Activated T-helper 17 cell treated with anti-CD3 and anti-CD28 coated beads, Interleukin-2, amount 50 U/mL, for 72 hours (primary cell): ENCODE data around the gene SPNS1. TPM values are rescaled to one million over a fixed set of nuclear protein-coding genes. Genes with fewer than 3 reads are reported as not detected.
"Not testable (repeated sequence)": the region's sequence is repeated elsewhere in the genome, so short reads cannot be mapped to it uniquely, and the experiment has no call there.

ENCODE experiments used
- ATAC-seq: fragments of 150-1000 bp; cut with Tn5 transposase; replicated peaks from 2 replicates; pipeline ENCODE4 v1.10.0; 2021; ENCODE audit warnings: mild to moderate bottlenecking, moderate library complexity
- H3K27ac Mint-ChIP-seq: one replicate; pipeline ENCODE4 v1.8.0; 2022; ENCODE audit warnings: mixed read lengths
- H3K27me3 Mint-ChIP-seq: one replicate; pipeline ENCODE4 v1.8.0; 2022; ENCODE audit warnings: mixed read lengths
- H3K36me3 Mint-ChIP-seq: one replicate; pipeline ENCODE4 v1.8.0; 2022; ENCODE audit warnings: low read depth, mild to moderate bottlenecking, mixed read lengths
- H3K4me1 Mint-ChIP-seq: one replicate; pipeline ENCODE4 v1.8.0; 2022; ENCODE audit warnings: mixed read lengths
- H3K4me3 Mint-ChIP-seq: one replicate; pipeline ENCODE4 v1.8.0; 2022; ENCODE audit warnings: mild to moderate bottlenecking, mixed read lengths
- H3K9me3 Mint-ChIP-seq: one replicate; pipeline ENCODE4 v1.8.0; 2022; ENCODE audit warnings: mixed read lengths
- total RNA-seq, 2 donors: library from RNA; stranded (reverse); gene quantifications; one replicate each; pipeline ENCODE4 v1.2.3, GENCODE V29; 2022

SPNS1 gene
- total RNA-seq, 2 donors from 2014 or later = 15.0 to 26.8 TPM

- H3K4me3 Mint-ChIP-seq = no peak overlapping the region
- peak overlapping the region; percentile 66 for H3K27ac Mint-ChIP-seq
Observed at GRCh38 chr16:28977703-28978662, 3.4 kb downstream of the SPNS1 start.

GRCh38 chr16:28980330-28980729 is 5.8 kb downstream of the SPNS1 start:
- ATAC-seq, H3K9me3 Mint-ChIP-seq, H3K27me3 Mint-ChIP-seq, H3K27ac Mint-ChIP-seq, H3K4me3 Mint-ChIP-seq: not testable (repeated sequence)
- H3K36me3 Mint-ChIP-seq = peaks cover 55% of the 10 kb centered on the region
- peaks cover 28% of the 10 kb centered on the region for H3K4me1 Mint-ChIP-seq

More at GRCh38 chr16:28977703-28978662, 3.4 kb downstream of the SPNS1 start:
- Mint-ChIP-seq H3K4me1 (peaks cover 19% of the 10 kb centered on the region), H3K27me3 (no peaks in the 10 kb centered on the region), H3K36me3 (peaks cover 45% of the 10 kb centered on the region), H3K9me3 (no peaks in the 10 kb centered on the region)
- no peak for ATAC-seq

DNA sequence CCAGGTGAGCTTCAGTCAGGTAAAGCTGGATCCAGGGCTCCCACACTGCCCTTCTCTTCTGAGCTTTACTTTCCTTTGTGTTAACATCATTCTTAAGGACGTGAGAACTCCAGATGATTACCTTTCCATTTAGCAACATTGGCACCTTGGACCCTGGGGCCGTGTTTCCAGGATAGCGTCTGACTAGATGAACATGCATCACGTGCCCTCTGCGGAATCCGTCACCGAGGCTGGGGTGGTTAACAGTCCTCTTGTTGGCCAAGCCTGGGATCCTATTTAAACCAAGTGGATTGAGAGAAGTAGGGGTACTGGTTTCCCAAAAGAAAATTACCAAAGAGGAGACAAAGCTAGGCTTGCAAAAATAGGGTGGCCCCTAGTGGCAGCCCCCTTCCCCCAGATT is 6.4 kb downstream of the SPNS1 start:
- H3K4me3 Mint-ChIP-seq = no peak overlapping the region
- no peaks in the 10 kb centered on the region for H3K27me3 Mint-ChIP-seq
- ATAC-seq = no peak
- H3K27ac Mint-ChIP-seq = no peak overlapping the region
- H3K36me3 Mint-ChIP-seq = peaks cover 61% of the 10 kb centered on the region
- H3K4me1 Mint-ChIP-seq = peaks cover 22% of the 10 kb centered on the region
- H3K9me3 Mint-ChIP-seq = no peaks in the 10 kb centered on the region

DNA sequence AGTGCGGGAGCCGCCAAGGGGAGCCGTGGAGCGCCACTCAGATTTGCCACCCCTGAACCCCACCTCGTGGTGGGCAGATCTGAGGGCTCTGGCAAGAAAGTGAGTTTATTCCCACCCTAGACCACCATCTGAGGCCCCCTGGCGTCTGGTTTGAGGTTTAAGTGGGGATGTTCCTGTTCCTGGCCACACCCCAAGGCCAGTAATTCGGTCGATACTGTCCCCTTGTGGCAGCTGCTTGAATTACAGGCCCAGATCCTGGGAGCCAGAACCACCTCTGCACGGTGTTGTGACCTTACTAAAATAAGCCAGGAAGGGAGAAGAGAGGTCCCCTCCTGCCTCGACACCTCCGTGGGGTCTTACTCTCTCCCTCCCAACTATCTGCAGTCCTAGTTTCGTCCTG is 6.9 kb downstream of the SPNS1 start:
- H3K27me3 Mint-ChIP-seq = no peaks in the 10 kb centered on the region
- no peak overlapping the region for H3K4me3 Mint-ChIP-seq
- peaks cover 22% of the 10 kb centered on the region for H3K4me1 Mint-ChIP-seq
- peaks cover 67% of the 10 kb centered on the region for H3K36me3 Mint-ChIP-seq
- H3K27ac Mint-ChIP-seq = no peak overlapping the region
- no peak for ATAC-seq
- H3K9me3 Mint-ChIP-seq = no peaks in the 10 kb centered on the region

- no peak for ATAC-seq
- Mint-ChIP-seq H3K4me3 (no peak overlapping the region), H3K27me3 (no peaks in the 10 kb centered on the region), H3K36me3 (peaks cover 76% of the 10 kb centered on the region), H3K4me1 (peaks cover 28% of the 10 kb centered on the region), H3K27ac (peak overlapping the region; percentile 79), H3K9me3 (peaks cover 4% of the 10 kb centered on the region)
Observed at GRCh38 chr16:28982418-28982817, 7.8 kb downstream of the SPNS1 start.

GRCh38 chr16:28982949-28983348 is 8.4 kb downstream of the SPNS1 start:
- Mint-ChIP-seq H3K36me3 (peaks cover 77% of the 10 kb centered on the region), H3K27ac (peak overlapping the region; percentile 79), H3K27me3 (no peaks in the 10 kb centered on the region), H3K9me3 (peaks cover 6% of the 10 kb centered on the region), H3K4me3 (no peak overlapping the region), H3K4me1 (peaks cover 33% of the 10 kb centered on the region)
- ATAC-seq = no peak

GRCh38 chr16:28983644-28984043 is 9.1 kb downstream of the SPNS1 start:
- peak overlapping the region; percentile 79 for H3K27ac Mint-ChIP-seq
- H3K4me3 Mint-ChIP-seq = peak overlapping the region; percentile 86
- ATAC-seq = no peak
- H3K9me3 Mint-ChIP-seq = peaks cover 6% of the 10 kb centered on the region
- peaks cover 30% of the 10 kb centered on the region for H3K4me1 Mint-ChIP-seq
- peaks cover 77% of the 10 kb centered on the region for H3K36me3 Mint-ChIP-seq
- no peaks in the 10 kb centered on the region for H3K27me3 Mint-ChIP-seq

DNA sequence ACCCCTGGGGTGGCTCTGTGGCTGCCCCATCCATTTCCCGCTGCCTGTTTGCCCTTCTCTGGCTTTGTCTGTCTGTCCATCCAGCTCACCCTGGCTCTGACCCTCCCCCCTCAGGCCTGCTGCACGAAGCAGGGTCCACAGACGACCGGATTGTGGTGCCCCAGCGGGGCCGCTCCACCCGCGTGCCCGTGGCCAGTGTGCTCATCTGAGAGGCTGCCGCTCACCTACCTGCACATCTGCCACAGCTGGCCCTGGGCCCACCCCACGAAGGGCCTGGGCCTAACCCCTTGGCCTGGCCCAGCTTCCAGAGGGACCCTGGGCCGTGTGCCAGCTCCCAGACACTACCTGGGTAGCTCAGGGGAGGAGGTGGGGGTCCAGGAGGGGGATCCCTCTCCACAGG is 9.5 kb downstream of the SPNS1 start:
- no peak for ATAC-seq

GRCh38 chr16:28984619-28985135 is 10.1 kb downstream of the SPNS1 start, which contains the start of gene LAT:
Gene LAT (plus strand): TSS chr16:28985052. CDS start chr16:28985418, 366 bp downstream.
- peaks cover 82% of the 10 kb centered on the region for H3K36me3 Mint-ChIP-seq
- H3K9me3 Mint-ChIP-seq = peaks cover 6% of the 10 kb centered on the region
- H3K27ac Mint-ChIP-seq = peak within 1 kb of the TSS; percentile 99
- peaks cover 38% of the 10 kb centered on the region for H3K4me1 Mint-ChIP-seq
- H3K4me3 Mint-ChIP-seq = peak within 1 kb of the TSS; percentile 86
- H3K27me3 Mint-ChIP-seq = no peaks in the 10 kb centered on the region
- peak; percentile 81 for ATAC-seq

More for the DNA sequence above, 9.5 kb downstream of the SPNS1 start:
- Mint-ChIP-seq H3K27ac (peak overlapping the region; percentile 79), H3K9me3 (peaks cover 6% of the 10 kb centered on the region), H3K36me3 (peaks cover 77% of the 10 kb centered on the region), H3K4me3 (peak overlapping the region; percentile 86), H3K4me1 (peaks cover 34% of the 10 kb centered on the region), H3K27me3 (no peaks in the 10 kb centered on the region)

DNA sequence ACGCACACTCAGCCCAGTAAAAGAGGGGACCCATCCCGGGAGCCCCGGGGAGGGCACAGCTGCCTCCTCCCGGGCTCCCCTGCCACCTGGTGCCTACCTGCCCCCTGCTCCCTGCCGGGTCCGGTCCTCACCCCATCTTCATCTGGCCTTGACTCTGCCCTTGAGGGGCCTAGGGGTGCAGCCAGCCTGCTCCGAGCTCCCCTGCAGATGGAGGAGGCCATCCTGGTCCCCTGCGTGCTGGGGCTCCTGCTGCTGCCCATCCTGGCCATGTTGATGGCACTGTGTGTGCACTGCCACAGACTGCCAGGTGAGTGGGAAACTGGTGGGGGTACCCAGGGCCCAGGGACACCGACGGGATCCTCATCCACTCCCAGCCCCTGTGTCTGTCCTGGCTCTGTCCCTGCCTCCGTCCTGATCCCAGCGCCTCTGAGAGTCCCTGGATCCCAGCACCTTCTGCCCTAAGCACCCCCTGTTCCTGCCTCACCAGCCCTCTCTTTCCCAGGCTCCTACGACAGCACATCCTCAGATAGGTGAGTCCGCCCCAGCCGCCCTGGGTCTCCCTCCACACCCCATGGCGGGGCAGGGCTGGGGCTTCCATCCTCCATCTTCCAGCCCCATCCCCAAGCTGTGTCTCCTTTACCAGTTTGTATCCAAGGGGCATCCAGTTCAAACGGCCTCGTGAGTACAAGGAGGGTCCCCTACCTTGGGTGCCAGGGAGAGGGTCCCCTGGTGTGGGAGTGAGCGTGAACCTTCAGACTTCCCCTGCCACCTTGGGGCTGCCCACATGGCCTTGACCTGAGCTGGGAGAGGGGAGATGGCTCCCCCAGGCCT is 10.8 kb downstream of the SPNS1 start:
- peaks cover 6% of the 10 kb centered on the region for H3K9me3 Mint-ChIP-seq
- H3K4me3 Mint-ChIP-seq = peak overlapping the region; percentile 86
- H3K36me3 Mint-ChIP-seq = peaks cover 87% of the 10 kb centered on the region
- H3K4me1 Mint-ChIP-seq = peaks cover 46% of the 10 kb centered on the region
- ATAC-seq = peak; percentile 19
- peak overlapping the region; percentile 99 for H3K27ac Mint-ChIP-seq
- no peaks in the 10 kb centered on the region for H3K27me3 Mint-ChIP-seq

- no peaks in the 10 kb centered on the region for H3K27me3 Mint-ChIP-seq
- peak overlapping the region; percentile 99 for H3K27ac Mint-ChIP-seq
- H3K36me3 Mint-ChIP-seq = peaks cover 87% of the 10 kb centered on the region
- H3K9me3 Mint-ChIP-seq = peaks cover 6% of the 10 kb centered on the region
- peak overlapping the region; percentile 86 for H3K4me3 Mint-ChIP-seq
- H3K4me1 Mint-ChIP-seq = peaks cover 50% of the 10 kb centered on the region
- ATAC-seq = no peak
Observed at GRCh38 chr16:28986046-28986445, 11.5 kb downstream of the SPNS1 start.

GRCh38 chr16:28986492-28986891 is 11.9 kb downstream of the SPNS1 start:
- no peak for ATAC-seq
- peaks cover 50% of the 10 kb centered on the region for H3K4me1 Mint-ChIP-seq

DNA sequence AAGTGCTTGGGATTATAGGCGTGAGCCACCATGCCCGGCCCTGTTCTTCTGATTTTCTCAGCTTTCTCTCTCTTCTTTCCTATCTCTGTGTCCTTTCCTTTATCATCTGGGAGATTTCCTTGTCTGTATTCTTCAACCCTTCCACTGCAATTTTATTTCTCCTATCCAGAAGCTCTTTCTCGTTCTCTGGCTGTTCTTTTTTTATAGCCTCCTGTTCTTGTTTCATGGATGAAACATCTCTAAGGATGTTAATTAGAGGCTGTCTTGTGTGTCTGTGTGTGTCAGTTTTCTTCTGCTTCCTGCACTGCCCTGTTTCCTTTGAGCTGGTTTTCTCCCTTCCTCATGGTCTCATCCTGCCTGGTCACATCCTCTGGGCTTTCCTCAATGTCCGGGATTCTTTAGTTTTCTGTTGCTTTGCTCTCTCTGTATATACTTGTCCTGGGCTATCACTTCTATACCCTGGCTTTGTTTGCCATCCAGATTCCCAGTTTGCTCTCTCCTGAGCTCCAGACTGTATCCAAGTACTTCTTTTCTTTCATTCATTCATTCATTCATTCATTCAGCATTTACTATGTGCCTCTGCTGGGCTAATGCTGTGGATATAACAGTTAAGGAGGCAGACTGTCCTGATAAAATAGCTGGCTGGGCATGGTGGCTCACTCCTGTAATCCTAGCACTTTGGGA is 12.7 kb downstream of the SPNS1 start:
- no peak for ATAC-seq
- H3K4me3 Mint-ChIP-seq = peak overlapping the region; percentile 86
- H3K36me3 Mint-ChIP-seq = peaks cover 90% of the 10 kb centered on the region
- peaks cover 6% of the 10 kb centered on the region for H3K9me3 Mint-ChIP-seq
- H3K27me3 Mint-ChIP-seq = no peaks in the 10 kb centered on the region
- H3K4me1 Mint-ChIP-seq = peaks cover 50% of the 10 kb centered on the region
- H3K27ac Mint-ChIP-seq = peak overlapping the region; percentile 99

More at GRCh38 chr16:28986492-28986891, 11.9 kb downstream of the SPNS1 start:
- H3K9me3 Mint-ChIP-seq = peaks cover 6% of the 10 kb centered on the region
- no peaks in the 10 kb centered on the region for H3K27me3 Mint-ChIP-seq
- H3K4me3 Mint-ChIP-seq = peak overlapping the region; percentile 86
- peak overlapping the region; percentile 99 for H3K27ac Mint-ChIP-seq
- peaks cover 90% of the 10 kb centered on the region for H3K36me3 Mint-ChIP-seq

DNA sequence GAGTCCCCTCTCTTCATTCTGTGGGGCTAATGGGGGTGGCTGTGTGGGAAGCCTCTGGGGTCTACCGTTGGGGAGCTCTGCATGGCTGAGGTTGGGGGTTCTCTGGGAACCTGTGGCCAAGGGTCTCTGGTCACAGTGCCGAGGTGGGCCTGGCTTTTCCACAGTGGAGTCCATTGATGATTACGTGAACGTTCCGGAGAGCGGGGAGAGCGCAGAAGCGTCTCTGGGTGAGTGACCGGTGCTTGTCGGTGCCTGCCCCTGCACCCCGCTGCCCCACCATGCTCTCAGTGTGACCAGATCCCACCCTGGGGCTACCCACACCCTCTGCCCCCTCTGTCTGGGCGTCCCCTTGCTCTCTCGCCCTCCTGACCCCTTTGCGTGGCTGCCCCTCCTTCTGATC is 14.8 kb downstream of the SPNS1 start:
- H3K9me3 Mint-ChIP-seq = peaks cover 6% of the 10 kb centered on the region
- H3K36me3 Mint-ChIP-seq = peaks cover 78% of the 10 kb centered on the region
- H3K4me1 Mint-ChIP-seq = peaks cover 37% of the 10 kb centered on the region
- no peaks in the 10 kb centered on the region for H3K27me3 Mint-ChIP-seq
- ATAC-seq = no peak
- peak overlapping the region; percentile 86 for H3K4me3 Mint-ChIP-seq
- peak overlapping the region; percentile 99 for H3K27ac Mint-ChIP-seq
